GM13976 (cell line): ENCODE measurements around the gene FUT3.

Experiments used
- DNase-seq: peaks from one replicate; pipeline ENCODE4 v3.0.0; 2012; ENCODE audit warnings: low spot score
- CTCF ChIP-seq: IDR thresholded peaks from 2 replicates; pipeline ENCODE4 v1.5.1; 2012; ENCODE audit warnings: borderline replicate concordance, mild to moderate bottlenecking; ENCODE audit not compliant: insufficient read depth; ENCODE audit errors: extremely low read depth, missing control alignments, control extremely low read depth
- in situ Hi-C: fragments of 300-500 bp; cut with MboI; formaldehyde crosslinking; loops from one replicate; pipeline ENCODE4 v1.12.0; 2022; ENCODE audit warnings: low sequenced_read_pairs, mixed read lengths, inconsistent platforms; ENCODE audit not compliant: unreplicated experiment

The FUT3 gene

GRCh38 chr19:5799247-5800241 is 51.7 kb downstream of the FUT3 start:
- DNase-seq, result no peak
- TF ChIP-seq CTCF, result no peak
- in situ Hi-C loops, result loop anchor here (10.0 kb wide), 1 partner anchor 225 kb away; no protein-coding TSS in a partner anchor

GRCh38 chr19:5798244-5798643 is 53.0 kb downstream of the FUT3 start:
- no peak for DNase-seq
- no peak for TF ChIP-seq CTCF
- in situ Hi-C loops, result no loop called here

- DNase-seq, result no peak
- in situ Hi-C loops, result no loop called here
- TF ChIP-seq CTCF, result no peak
These were observed 55.8 kb downstream of the FUT3 start for GRCh38 chr19:5795382-5795919.

GRCh38 chr19:5793188-5793587 is 58.1 kb downstream of the FUT3 start:
- in situ Hi-C loops, result no loop called here
- TF ChIP-seq CTCF, result no peak
- no peak for DNase-seq
